Neural cell (in vitro differentiated cells): ENCODE results near the gene ELP1.

Experiments used
- CTCF ChIP-seq: fragments of 450-650 bp; IDR thresholded peaks from 2 replicates; pipeline ENCODE4 v1.5.1; 2014; ENCODE audit warnings: antibody characterized with exemption, mild to moderate bottlenecking, moderate library complexity; ENCODE audit not compliant: poor library complexity, severe bottlenecking
- EP300 ChIP-seq: fragments of 450-650 bp; conservative IDR thresholded peaks from 2 replicates; pipeline ENCODE4 v1.6.1; 2014; ENCODE audit warnings: antibody characterized with exemption, mild to moderate bottlenecking, moderate library complexity; ENCODE audit not compliant: poor library complexity, severe bottlenecking
- EZH2 ChIP-seq: fragments of 200-600, 300-800 bp; shearing (Covaris generic), sonication (generic); IDR thresholded peaks from 2 replicates; pipeline ENCODE4 v1.6.1; 2014; ENCODE audit warnings: antibody characterized with exemption, low read length, borderline replicate concordance, mild to moderate bottlenecking; ENCODE audit not compliant: insufficient read depth, poor library complexity, severe bottlenecking
- MXI1 ChIP-seq: fragments of 450-650 bp; conservative IDR thresholded peaks from 2 replicates; pipeline ENCODE4 v1.6.1; 2014; ENCODE audit warnings: antibody characterized with exemption, mild to moderate bottlenecking; ENCODE audit not compliant: poor library complexity, severe bottlenecking
- POLR2AphosphoS5 ChIP-seq: IDR thresholded peaks from 2 replicates; pipeline ENCODE4 v1.6.1; 2012
- RAD21 ChIP-seq: fragments of 450-650 bp; conservative IDR thresholded peaks from 2 replicates; pipeline ENCODE4 v1.6.1; 2014; ENCODE audit warnings: antibody characterized with exemption, mild to moderate bottlenecking, moderate library complexity
- SMC3 ChIP-seq: fragments of 450-650 bp; conservative IDR thresholded peaks from 2 replicates; pipeline ENCODE4 v1.6.1; 2014; ENCODE audit warnings: antibody characterized with exemption, mild to moderate bottlenecking, moderate library complexity; ENCODE audit not compliant: poor library complexity

- TF ChIP-seq CTCF (no peak), MXI1 (no peak), EZH2 (no peak), RAD21 (no peak), SMC3 (no peak), POLR2AphosphoS5 (no peak), EP300 (no peak)
These were observed 56.4 kb downstream of the ELP1 start for GRCh38 chr9:108877524-108877923.
